ENCODE results near the gene SORCS2.

DNA sequence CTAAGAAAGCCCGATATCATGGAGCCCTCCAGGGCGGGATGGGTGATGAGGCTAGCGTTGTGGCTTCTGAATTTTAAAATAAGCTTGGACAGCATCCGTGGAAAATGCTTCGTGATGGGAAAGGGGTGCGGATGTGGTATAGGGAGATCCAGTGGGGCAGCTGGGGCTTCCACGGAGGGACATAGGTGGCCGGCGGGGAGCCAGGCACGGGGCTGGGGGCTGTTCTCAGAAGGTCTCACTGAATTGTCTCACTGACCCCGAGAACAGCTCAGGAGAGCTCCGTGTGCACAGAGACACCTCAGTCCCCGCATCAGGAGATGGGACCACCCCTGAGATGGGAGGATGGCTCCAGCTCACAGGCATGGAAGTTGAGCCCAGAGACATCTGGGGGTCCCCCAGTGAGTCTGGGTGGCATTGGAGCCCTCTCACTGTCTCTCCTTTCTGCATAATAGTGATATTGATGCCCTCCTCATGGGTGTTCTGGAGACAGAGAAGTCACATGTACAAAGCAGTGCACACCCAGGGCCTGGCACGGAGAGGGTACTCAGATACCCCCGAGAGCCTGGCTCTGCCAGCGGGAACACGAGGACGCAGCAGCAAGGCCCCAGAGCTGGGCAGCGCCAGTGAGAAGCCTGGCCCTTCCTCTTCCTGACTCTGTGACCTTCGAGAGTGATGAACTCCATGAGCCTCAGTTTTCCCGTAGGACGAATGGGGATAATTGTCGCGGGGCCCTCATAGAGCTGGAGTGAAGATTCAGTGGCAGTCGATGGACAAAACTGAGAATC, 313.0 kb downstream of the SORCS2 start:
- TF ChIP-seq POLR2A (IDR thresholded peaks at IDR 0.05) (no peak), CTCF (IDR thresholded peaks at IDR 0.05) (no peak)

Measured in esophagus squamous epithelium (tissue), 4 donors.